Keratinocyte (primary cell): ENCODE measurements around the gene GTPBP1. TPM values are rescaled to one million over a fixed set of nuclear protein-coding genes. Genes with fewer than 3 reads are reported as not detected.

Source experiments
- DNase-seq: peaks from one replicate; pipeline ENCODE4 v3.0.0-alpha.2; 2011; ENCODE audit warnings: low read depth, missing footprints, low spot score
- FAIRE-seq: peaks from 2 replicates; lab custom pipeline; 2011; peaks lifted over from hg19 to GRCh38; lab: Jason Lieb, UNC
- H2AFZ ChIP-seq: 2 replicates; pipeline ENCODE4 v1.6.0; 2012; ENCODE audit warnings: low read length, control low read depth, inconsistent platforms; ENCODE audit not compliant: control insufficient read depth
- H3K27ac ChIP-seq: 2 replicates; pipeline ENCODE4 v1.5.1; 2011; ENCODE audit warnings: low read length; ENCODE audit not compliant: control insufficient read depth, insufficient read depth
- H3K27me3 ChIP-seq: 3 replicates; pipeline ENCODE4 v1.6.0; 2011; ENCODE audit warnings: low read length; ENCODE audit not compliant: control insufficient read depth, insufficient read depth; ENCODE audit errors: extremely low read depth
- H3K36me3 ChIP-seq, 2 experiments: 2 replicates in 1 of 2; 3 replicates in 1 of 2; pipeline ENCODE4 v1.5.1; 2011; ENCODE audit warnings: low read length in 2 of 2, mild to moderate bottlenecking in 1 of 2; ENCODE audit not compliant: control insufficient read depth in 2 of 2, insufficient read depth in 2 of 2; ENCODE audit errors: extremely low read depth in 1 of 2
- H3K4me1 ChIP-seq: 3 replicates; pipeline ENCODE4 v1.5.1; 2011; ENCODE audit warnings: low read length; ENCODE audit not compliant: control insufficient read depth, insufficient read depth; ENCODE audit errors: extremely low read depth
- H3K4me2 ChIP-seq: 3 replicates; pipeline ENCODE4 v1.6.0; 2011; ENCODE audit warnings: low read depth, low read length; ENCODE audit not compliant: control insufficient read depth, insufficient read depth; ENCODE audit errors: extremely low read depth
- H3K4me3 ChIP-seq, 3 experiments: fragments of 200-600 bp in 1 of 3; sonication (generic) in 1 of 3; 2 replicates in 2 of 3; 3 replicates in 1 of 3; pipeline ENCODE4 v1.5.1; 2011 to 2016; ENCODE audit warnings: low read length in 3 of 3, mild to moderate bottlenecking in 3 of 3, control low read depth in 2 of 3, inconsistent platforms in 1 of 3, low read depth in 1 of 3, mixed read lengths in 1 of 3, mixed run types in 1 of 3, moderate library complexity in 1 of 3; ENCODE audit not compliant: control insufficient read depth in 2 of 3, insufficient read depth in 2 of 3; ENCODE audit errors: extremely low read depth in 1 of 3
- H3K79me2 ChIP-seq: 2 replicates; pipeline ENCODE4 v1.6.0; 2012; ENCODE audit warnings: low read length; ENCODE audit not compliant: control insufficient read depth, insufficient read depth
- H3K9ac ChIP-seq: 3 replicates; pipeline ENCODE4 v1.6.0; 2011; ENCODE audit warnings: low read length; ENCODE audit not compliant: control insufficient read depth, insufficient read depth; ENCODE audit errors: extremely low read depth
- H3K9me1 ChIP-seq: 3 replicates; pipeline ENCODE4 v1.6.0; 2011; ENCODE audit warnings: low read length; ENCODE audit not compliant: control insufficient read depth, insufficient read depth; ENCODE audit errors: extremely low read depth
- H3K9me3 ChIP-seq: 2 replicates; pipeline ENCODE4 v1.5.1; 2012; ENCODE audit warnings: low read depth, low read length; ENCODE audit not compliant: control insufficient read depth
- H4K20me1 ChIP-seq: 3 replicates; pipeline ENCODE4 v1.6.0; 2011; ENCODE audit warnings: low read length; ENCODE audit not compliant: control insufficient read depth, insufficient read depth; ENCODE audit errors: extremely low read depth
- CTCF ChIP-seq, 3 experiments: IDR thresholded peaks in 1 of 3; conservative IDR thresholded peaks in 1 of 3; optimal IDR thresholded peaks in 1 of 3; 2 replicates in 2 of 3; 3 replicates in 1 of 3; pipeline versions ENCODE3 to v1.5.1; 2011; ENCODE audit warnings: low read length in 3 of 3, mild to moderate bottlenecking in 3 of 3, moderate library complexity in 2 of 3, control low read depth in 1 of 3, inconsistent platforms in 1 of 3; ENCODE audit not compliant: insufficient read depth in 2 of 3; ENCODE audit errors: extremely low read depth in 1 of 3
- EZH2 ChIP-seq: IDR thresholded peaks from one replicate; pipeline ENCODE4 v1.6.1; 2012; ENCODE audit warnings: inconsistent platforms, mild to moderate bottlenecking, low read length, moderate library complexity
- dilution Hi-C: fragments of 300-500 bp; cut with MboI; formaldehyde crosslinking; loops from one replicate; pipeline ENCODE4 v1.7.0; 2020; ENCODE audit warnings: low sequenced_read_pairs; ENCODE audit not compliant: extremely low pct_ligation_motif_present
- polyA plus RNA-seq, 5 experiments: library from polyadenylated mRNA; depleted of rRNA in 3 of 5; stranded (reverse) in 3 of 5; stranded (forward) in 1 of 5; unstranded in 1 of 5; fragments of >200 nt; gene quantifications; 1 replicate in 1 of 5; 2 replicates in 3 of 5; 3 replicates in 1 of 5; pipeline versions ENCODE4 v1.2.1 to v1.2.3, GENCODE V29; 2011 to 2012; ENCODE audit warnings: missing spikeins in 2 of 5, low read depth in 1 of 5, low replicate concordance in 1 of 5

The GTPBP1 gene
- polyA plus RNA-seq, 1 donor (not counting 4 experiments of a cell fraction or from before 2014, with no cell fraction given) = 16.3 TPM

- DNase-seq (no peak), FAIRE-seq (no peak)
- H3K36me3 ChIP-seq = peaks cover 0 to 8% of the 10 kb centered on the region in 2 experiments
- no peaks in the 10 kb centered on the region for H3K27me3 ChIP-seq
- H3K4me3 ChIP-seq = peak overlapping the region; percentile 68 to 81 (median 74)
- H3K9me3 ChIP-seq = no peaks in the 10 kb centered on the region
- no peak overlapping the region for H2AFZ ChIP-seq
- TF ChIP-seq EZH2 (no peak), CTCF (optimal IDR thresholded peaks at IDR 0.05 in 1 of 3, IDR thresholded peaks at IDR 0.05 in 1 of 3, conservative IDR thresholded peaks at IDR 0.05 in 1 of 3; ENCODE audit: extremely low read depth in 1 of 3, insufficient read depth in 2 of 3, low read length in 3 of 3) (no peak)
- dilution Hi-C loops = no loop called here
- H4K20me1 ChIP-seq = no peaks in the 10 kb centered on the region
- peaks cover 42% of the 10 kb centered on the region for H3K79me2 ChIP-seq
- no peaks in the 10 kb centered on the region for H3K9me1 ChIP-seq
- peak overlapping the region; percentile 94 for H3K27ac ChIP-seq
- H3K4me1 ChIP-seq = peaks cover 47% of the 10 kb centered on the region
- H3K9ac ChIP-seq = peak overlapping the region; percentile 93
- H3K4me2 ChIP-seq = peak overlapping the region; percentile 89
Observed at GRCh38 chr22:38700270-38700788, 5.4 kb upstream of the GTPBP1 start.

GRCh38 chr22:38700789-38701628 lies 4.7 kb upstream of the GTPBP1 start, which contains the start of gene JOSD1:
TSS of gene JOSD1 (minus strand) at chr22:38700943. CDS start at chr22:38699987, 956 bp downstream.
- dilution Hi-C loops = no loop called here

More at GRCh38 chr22:38700789-38701628, 4.7 kb upstream of the GTPBP1 start, which contains the start of gene JOSD1:
- Histone ChIP-seq H3K9me1 (no peaks in the 10 kb centered on the region), H3K79me2 (peaks cover 36% of the 10 kb centered on the region), H3K27ac (peak within 1 kb of the TSS; percentile 94), H3K27me3 (no peaks in the 10 kb centered on the region), H3K4me3 (peak within 1 kb of the TSS; percentile 74 to 81 (median 79)), H3K4me2 (peak within 1 kb of the TSS; percentile 90), H2AFZ (peak within 1 kb of the TSS; percentile 71), H3K4me1 (peaks cover 45% of the 10 kb centered on the region), H3K9ac (peak within 1 kb of the TSS; percentile 93), H3K9me3 (no peaks in the 10 kb centered on the region), H3K36me3 (peaks cover 0 to 8% of the 10 kb centered on the region in 2 experiments), H4K20me1 (no peaks in the 10 kb centered on the region)
- peak; percentile 73 for DNase-seq
- no peak for TF ChIP-seq EZH2
- peak in 1 of 3 experiments; percentile 13 for TF ChIP-seq CTCF (optimal IDR thresholded peaks at IDR 0.05 in 1 of 3, IDR thresholded peaks at IDR 0.05 in 1 of 3, conservative IDR thresholded peaks at IDR 0.05 in 1 of 3; ENCODE audit: extremely low read depth in 1 of 3, insufficient read depth in 2 of 3, low read length in 3 of 3)
- FAIRE-seq = no peak
